ENCODE data around the gene SLC25A29.

GRCh38 chr14:100307766-100308426 lies 1.7 kb upstream of the SLC25A29 start:
- TF ChIP-seq NFIC (IDR thresholded peaks at IDR 0.05) (no peak), REST (IDR thresholded peaks at IDR 0.05; ENCODE audit: low read depth) (no peak), TAF1 (IDR thresholded peaks at IDR 0.05; ENCODE audit: low read depth) (no peak), FOXM1 (IDR thresholded peaks at IDR 0.05; ENCODE audit: borderline replicate concordance, low read depth) (no peak), RAD21 (IDR thresholded peaks at IDR 0.05; ENCODE audit: low read depth) (no peak), MAX (IDR thresholded peaks at IDR 0.05) (no peak)

Data from Ishikawa (cell line).